GM08714 (cell line): Measurements from ENCODE around the gene TPGS2.

Experiments
- H3K4me3 ChIP-seq: fragments of 200-500 bp; sonication (Bioruptor generic); 2 replicates; pipeline ENCODE4 v1.5.1; 2014; ENCODE audit warnings: mild to moderate bottlenecking, low read length, inconsistent platforms
- ZNF274 ChIP-seq: IDR thresholded peaks from 2 replicates; pipeline ENCODE4 v1.6.1; 2012; ENCODE audit warnings: mild to moderate bottlenecking, low read depth, low read length

The TPGS2 gene

GRCh38 chr18:36812678-36813077 lies 16.1 kb downstream of the TPGS2 start:
- no peak for TF ChIP-seq ZNF274
- H3K4me3 ChIP-seq: no peak overlapping the region

- TF ChIP-seq ZNF274: no peak
Observed at GRCh38 chr18:36811955-36812354, 16.8 kb downstream of the TPGS2 start.

GRCh38 chr18:36811430-36811829 lies 17.4 kb downstream of the TPGS2 start:
- no peak for TF ChIP-seq ZNF274

More at GRCh38 chr18:36811955-36812354, 16.8 kb downstream of the TPGS2 start:
- no peak overlapping the region for H3K4me3 ChIP-seq

GRCh38 chr18:36809590-36810381 lies 19.0 kb downstream of the TPGS2 start:
- no peak for TF ChIP-seq ZNF274
- H3K4me3 ChIP-seq: no peak overlapping the region

More at GRCh38 chr18:36811430-36811829, 17.4 kb downstream of the TPGS2 start:
- no peak overlapping the region for H3K4me3 ChIP-seq

GRCh38 chr18:36808681-36809080 lies 20.1 kb downstream of the TPGS2 start:
- no peak overlapping the region for H3K4me3 ChIP-seq
- TF ChIP-seq ZNF274: no peak

GRCh38 chr18:36805105-36805504 lies 23.7 kb downstream of the TPGS2 start:
- no peak for TF ChIP-seq ZNF274
- H3K4me3 ChIP-seq: no peak overlapping the region

GRCh38 chr18:36798738-36799473 lies 29.9 kb downstream of the TPGS2 start:
- no peak overlapping the region for H3K4me3 ChIP-seq
- no peak for TF ChIP-seq ZNF274

GRCh38 chr18:36792634-36793283 lies 36.0 kb downstream of the TPGS2 start:
- no peak overlapping the region for H3K4me3 ChIP-seq
- no peak for TF ChIP-seq ZNF274

- TF ChIP-seq ZNF274: no peak
- H3K4me3 ChIP-seq: no peak overlapping the region
Observed at GRCh38 chr18:36786686-36787085, 42.1 kb downstream of the TPGS2 start.

- H3K4me3 ChIP-seq: no peak overlapping the region
- TF ChIP-seq ZNF274: no peak
Observed at GRCh38 chr18:36783792-36784191, 45.0 kb downstream of the TPGS2 start.

GRCh38 chr18:36782710-36783109 lies 46.1 kb downstream of the TPGS2 start:
- no peak for TF ChIP-seq ZNF274
- no peak overlapping the region for H3K4me3 ChIP-seq

GRCh38 chr18:36780748-36781147 lies 48.1 kb downstream of the TPGS2 start:
- no peak for TF ChIP-seq ZNF274
- H3K4me3 ChIP-seq: no peak overlapping the region

GRCh38 chr18:36777566-36777965 lies 51.2 kb downstream of the TPGS2 start:
- no peak for TF ChIP-seq ZNF274
- H3K4me3 ChIP-seq: no peak overlapping the region

- no peak for TF ChIP-seq ZNF274
- H3K4me3 ChIP-seq: no peak overlapping the region
Observed at GRCh38 chr18:36776650-36777049, 52.2 kb downstream of the TPGS2 start.

- TF ChIP-seq ZNF274: no peak
- no peak overlapping the region for H3K4me3 ChIP-seq
Observed at GRCh38 chr18:36775396-36775795, 53.4 kb downstream of the TPGS2 start.
